HepG2 (cell line): Measurements from ENCODE around the gene JOSD1. TPM values are rescaled to one million over a fixed set of nuclear protein-coding genes. Genes with fewer than 3 reads are reported as not detected.

ENCODE experiments used
- ATAC-seq: fragments of 200-7000 bp; cut with Tn5 transposase; 3 replicates; pipeline ENCODE4 v1.9.1; 2020; ENCODE audit warnings: mild to moderate bottlenecking, moderate library complexity
- BruUV-seq: library from RNA; stranded (reverse); fragments of 400-500 nt; replicated peaks from 2 replicates; lab custom pipeline; 2021; lab: Mats Ljungman, UMichigan
- CTCF ChIA-PET: fragments of 300-600 bp; formaldehyde crosslinking; extraction: SDS; loops from one replicate; lab custom pipeline; 2021; ENCODE audit warnings: low total read pairs, inconsistent platforms, low intra/inter-chr PET ratio; lab: Yijun Ruan, JAX
- POLR2A ChIA-PET: fragments of 350-600 bp; sonication (Branson Sonifier 250); formaldehyde crosslinking; loops from one replicate; lab custom pipeline; 2020; ENCODE audit warnings: antibody characterized with exemption, inconsistent platforms; lab: Yijun Ruan, JAX
- DNase-seq: peaks from one replicate; pipeline ENCODE4 v3.0.0-alpha.2; 2015; ENCODE audit warnings: low spot score
- FAIRE-seq: peaks from 3 replicates; lab custom pipeline; 2011; peaks lifted over from hg19 to GRCh38; lab: Jason Lieb, UNC
- H2AFZ ChIP-seq: one replicate; pipeline ENCODE4 v1.6.1; 2011; ENCODE audit warnings: low read length, inconsistent platforms
- H3K27ac ChIP-seq: fragments of 300-600 bp; 3 replicates; pipeline ENCODE4 v1.8.0; 2011; ENCODE audit warnings: mixed run types, mild to moderate bottlenecking, mixed read lengths, low read length, inconsistent platforms; ENCODE audit not compliant: insufficient read depth; ENCODE audit errors: extremely low read length
- H3K27me3 ChIP-seq, 2 experiments: fragments of 200-600 bp in 1 of 2; 2 replicates in 1 of 2; 3 replicates in 1 of 2; pipeline versions ENCODE4 v1.6.0 to v1.8.0; 2011; ENCODE audit warnings: low read length in 2 of 2, mild to moderate bottlenecking in 2 of 2, moderate library complexity in 2 of 2, inconsistent platforms in 1 of 2; ENCODE audit not compliant: insufficient read depth in 2 of 2, control insufficient read depth in 1 of 2
- H3K36me3 ChIP-seq, 2 experiments: fragments of 200-600 bp in 1 of 2; replicated peaks in 1 of 2; 2 replicates in 1 of 2; 3 replicates in 1 of 2; pipeline versions ENCODE4 v1.5.1 to v1.8.0; 2011; ENCODE audit warnings: low read length in 2 of 2, inconsistent platforms in 1 of 2; ENCODE audit not compliant: insufficient read depth in 2 of 2, control insufficient read depth in 1 of 2
- H3K4me1 ChIP-seq: 2 replicates; pipeline ENCODE4 v1.5.1; 2012; ENCODE audit warnings: low read length, inconsistent platforms; ENCODE audit not compliant: insufficient read depth
- H3K4me2 ChIP-seq: 2 replicates; pipeline ENCODE4 v1.6.0; 2011; ENCODE audit warnings: low read depth, low read length, inconsistent platforms
- H3K4me3 ChIP-seq, 3 experiments: fragments of 200-600 bp in 1 of 3; sonication (generic), shearing (Covaris generic) in 1 of 3; replicated peaks in 1 of 3; 2 replicates each; pipeline ENCODE4 v1.5.1; 2011 to 2016; ENCODE audit warnings: low read length in 3 of 3, inconsistent platforms in 2 of 3, low read depth in 2 of 3, mild to moderate bottlenecking in 2 of 3, control low read depth in 1 of 3, mixed read lengths in 1 of 3; ENCODE audit not compliant: insufficient read depth in 1 of 3
- H3K79me2 ChIP-seq: one replicate; pipeline ENCODE4 v1.6.1; 2011; ENCODE audit warnings: low read length, inconsistent platforms; ENCODE audit not compliant: insufficient read depth
- H3K9ac ChIP-seq: 2 replicates; pipeline ENCODE4 v1.6.0; 2011; ENCODE audit warnings: mild to moderate bottlenecking, low read depth, low read length, inconsistent platforms; ENCODE audit not compliant: insufficient read depth
- H3K9me3 ChIP-seq: 2 replicates; pipeline ENCODE4 v1.5.1; 2012; ENCODE audit warnings: mild to moderate bottlenecking, low read length
- H4K20me1 ChIP-seq: 2 replicates; pipeline ENCODE4 v1.6.0; 2011; ENCODE audit warnings: inconsistent platforms, mild to moderate bottlenecking, low read length, moderate library complexity; ENCODE audit not compliant: insufficient read depth
- AHR ChIP-seq: IDR thresholded peaks from 2 replicates; pipeline ENCODE4 v1.6.1; 2018; ENCODE audit warnings: missing genetic modification reagents, missing compliant biosample characterization
- GATAD2A ChIP-seq: IDR thresholded peaks from 2 replicates; pipeline ENCODE4 v1.6.1; 2016
- IKZF4 ChIP-seq: sonication (generic); formaldehyde crosslinking; IDR thresholded peaks from 2 replicates; pipeline ENCODE4 v1.5.1; 2020; ENCODE audit warnings: borderline replicate concordance, mild to moderate bottlenecking, low read depth, missing genetic modification reagents; ENCODE audit errors: not compliant biosample characterization
- JUND ChIP-seq: sonication (generic); formaldehyde crosslinking; IDR thresholded peaks from 2 replicates; pipeline ENCODE4 v1.8.0; 2022; ENCODE audit warnings: mild to moderate bottlenecking, missing genetic modification reagents
- TBL1XR1 ChIP-seq: fragments of 150-350 bp; IDR thresholded peaks from 2 replicates; pipeline ENCODE4 v1.6.1; 2014; ENCODE audit warnings: borderline replicate concordance, low read length; ENCODE audit not compliant: partially characterized antibody
- TFDP1 ChIP-seq: IDR thresholded peaks from 2 replicates; pipeline ENCODE4 v1.6.1; 2016; ENCODE audit warnings: missing compliant biosample characterization, missing genetic modification reagents, borderline replicate concordance
- ZFY ChIP-seq: sonication (generic); formaldehyde crosslinking; IDR thresholded peaks from 2 replicates; pipeline ENCODE4 v1.4.0; 2020; ENCODE audit warnings: missing genetic modification reagents
- ZMYM3 ChIP-seq: sonication (generic); formaldehyde crosslinking; IDR thresholded peaks from 2 replicates; pipeline ENCODE4 v1.5.1; 2020; ENCODE audit warnings: mild to moderate bottlenecking, missing genetic modification reagents
- ZNF230 ChIP-seq: sonication (generic); formaldehyde crosslinking; IDR thresholded peaks from 2 replicates; pipeline ENCODE4 v1.4.0; 2020; ENCODE audit warnings: mild to moderate bottlenecking, missing genetic modification reagents
- ZNF704 ChIP-seq: sonication (generic); formaldehyde crosslinking; IDR thresholded peaks from 2 replicates; pipeline ENCODE4 v1.8.1; 2023; ENCODE audit warnings: mild to moderate bottlenecking, inconsistent platforms, moderate library complexity, missing genetic modification reagents, borderline replicate concordance
- WGBS: methylation state at CpG from one replicate; pipeline ENCODE4 v1.1.6; 2017; ENCODE audit warnings: low lambda C conversion rate; 5-methylcytosine and 5-hydroxymethylcytosine counted together
- in situ Hi-C: cut with HindIII; loops from 2 replicates; pipeline ENCODE4 v1.10.0; 2017; ENCODE audit warnings: low pct_unique_long_range_greater_than_20kb; ENCODE audit not compliant: extremely low pct_ligation_motif_present
- intact Hi-C: fragments of 100-400 bp; cut with micrococcal nuclease; formaldehyde crosslinking; loops from one replicate; pipeline ENCODE4 v1.10.0; 2022; ENCODE audit not compliant: unreplicated experiment
- polyA plus RNA-seq, 8 experiments: library from polyadenylated mRNA; depleted of rRNA in 3 of 8; stranded (reverse) in 7 of 8; unstranded in 1 of 8; fragments of >200 nt; fragmentation: Illumina TruSeq in 4 of 8; extraction: Trizol in 4 of 8; gene quantifications; 2 replicates each; pipeline versions ENCODE4 v1.2.1 to v1.2.3, GENCODE V29; 2011 to 2016; ENCODE audit warnings: low read depth in 4 of 8, missing spikeins in 1 of 8, mixed read lengths in 1 of 8; ENCODE audit not compliant: insufficient read depth in 1 of 8
- total RNA-seq, 5 experiments: library from RNA; depleted of rRNA; stranded (reverse); fragments of >200 nt; fragmentation: Illumina TruSeq; extraction: Trizol; gene quantifications; 2 replicates each; pipeline ENCODE4 v1.2.3, GENCODE V29; 2016; ENCODE audit warnings: low read depth in 1 of 5
- TF ChIP-seq, protein P1 (sequence below): sonication (generic); formaldehyde crosslinking; IDR thresholded peaks from one replicate; pipeline ENCODE4 v1.5.1; 2020; ENCODE audit warnings: mild to moderate bottlenecking, missing genetic modification reagents; ENCODE audit errors: not compliant biosample characterization
- TF ChIP-seq, protein P2 (sequence below): sonication (generic); formaldehyde crosslinking; IDR thresholded peaks from 2 replicates; pipeline ENCODE4 v1.5.0; 2020; ENCODE audit warnings: mild to moderate bottlenecking, missing genetic modification reagents

Gene JOSD1
- total and polyA plus RNA-seq, 2 of the 13 experiments (the other 11 are each of a cell fraction or from before 2014, with no cell fraction given) = 31.7 to 38.4 TPM

- H3K4me2 ChIP-seq = no peak overlapping the region
- intact Hi-C loops (no loop called here), in situ Hi-C loops (no loop called here)
- H2AFZ ChIP-seq = no peak overlapping the region
- H3K4me3 ChIP-seq = no peak overlapping the region
- DNase-seq = no peak
- no peaks in the 10 kb centered on the region for H3K9me3 ChIP-seq
- ChIA-PET CTCF (no interaction called here), POLR2A (interaction anchor here (0.8 kb wide), 1 partner anchor 10 kb away, joined by 4 read pairs; the partner anchor contains the start of gene GTPBP1)
- H3K36me3 ChIP-seq = peaks cover 38 to 55% of the 10 kb centered on the region in 2 experiments
- no peak overlapping the region for H3K9ac ChIP-seq
- H3K79me2 ChIP-seq = peaks cover 55% of the 10 kb centered on the region
- no peak for FAIRE-seq
- H3K27me3 ChIP-seq = no peaks in the 10 kb centered on the region
- H3K27ac ChIP-seq = no peak overlapping the region
- ATAC-seq = no peak
- BruUV-seq = no TSS peak
- WGBS = 96% methylated on average over 9 of the region's 9 CpGs
- H4K20me1 ChIP-seq = peaks cover 51% of the 10 kb centered on the region
- H3K4me1 ChIP-seq = no peaks in the 10 kb centered on the region
- TF ChIP-seq JUND (CRISPR knock-in tag) (no peak), ZFY (no peak), ZNF704 (CRISPR knock-in tag) (no peak), TFDP1 (CRISPR knock-in tag) (no peak), AHR (CRISPR knock-in tag) (no peak), IKZF4 (CRISPR knock-in tag) (no peak), ZMYM3 (no peak), ZNF230 (CRISPR knock-in tag) (no peak), TBL1XR1 (no peak), GATAD2A (CRISPR knock-in tag) (no peak)
- TF ChIP-seq, protein P1, sequence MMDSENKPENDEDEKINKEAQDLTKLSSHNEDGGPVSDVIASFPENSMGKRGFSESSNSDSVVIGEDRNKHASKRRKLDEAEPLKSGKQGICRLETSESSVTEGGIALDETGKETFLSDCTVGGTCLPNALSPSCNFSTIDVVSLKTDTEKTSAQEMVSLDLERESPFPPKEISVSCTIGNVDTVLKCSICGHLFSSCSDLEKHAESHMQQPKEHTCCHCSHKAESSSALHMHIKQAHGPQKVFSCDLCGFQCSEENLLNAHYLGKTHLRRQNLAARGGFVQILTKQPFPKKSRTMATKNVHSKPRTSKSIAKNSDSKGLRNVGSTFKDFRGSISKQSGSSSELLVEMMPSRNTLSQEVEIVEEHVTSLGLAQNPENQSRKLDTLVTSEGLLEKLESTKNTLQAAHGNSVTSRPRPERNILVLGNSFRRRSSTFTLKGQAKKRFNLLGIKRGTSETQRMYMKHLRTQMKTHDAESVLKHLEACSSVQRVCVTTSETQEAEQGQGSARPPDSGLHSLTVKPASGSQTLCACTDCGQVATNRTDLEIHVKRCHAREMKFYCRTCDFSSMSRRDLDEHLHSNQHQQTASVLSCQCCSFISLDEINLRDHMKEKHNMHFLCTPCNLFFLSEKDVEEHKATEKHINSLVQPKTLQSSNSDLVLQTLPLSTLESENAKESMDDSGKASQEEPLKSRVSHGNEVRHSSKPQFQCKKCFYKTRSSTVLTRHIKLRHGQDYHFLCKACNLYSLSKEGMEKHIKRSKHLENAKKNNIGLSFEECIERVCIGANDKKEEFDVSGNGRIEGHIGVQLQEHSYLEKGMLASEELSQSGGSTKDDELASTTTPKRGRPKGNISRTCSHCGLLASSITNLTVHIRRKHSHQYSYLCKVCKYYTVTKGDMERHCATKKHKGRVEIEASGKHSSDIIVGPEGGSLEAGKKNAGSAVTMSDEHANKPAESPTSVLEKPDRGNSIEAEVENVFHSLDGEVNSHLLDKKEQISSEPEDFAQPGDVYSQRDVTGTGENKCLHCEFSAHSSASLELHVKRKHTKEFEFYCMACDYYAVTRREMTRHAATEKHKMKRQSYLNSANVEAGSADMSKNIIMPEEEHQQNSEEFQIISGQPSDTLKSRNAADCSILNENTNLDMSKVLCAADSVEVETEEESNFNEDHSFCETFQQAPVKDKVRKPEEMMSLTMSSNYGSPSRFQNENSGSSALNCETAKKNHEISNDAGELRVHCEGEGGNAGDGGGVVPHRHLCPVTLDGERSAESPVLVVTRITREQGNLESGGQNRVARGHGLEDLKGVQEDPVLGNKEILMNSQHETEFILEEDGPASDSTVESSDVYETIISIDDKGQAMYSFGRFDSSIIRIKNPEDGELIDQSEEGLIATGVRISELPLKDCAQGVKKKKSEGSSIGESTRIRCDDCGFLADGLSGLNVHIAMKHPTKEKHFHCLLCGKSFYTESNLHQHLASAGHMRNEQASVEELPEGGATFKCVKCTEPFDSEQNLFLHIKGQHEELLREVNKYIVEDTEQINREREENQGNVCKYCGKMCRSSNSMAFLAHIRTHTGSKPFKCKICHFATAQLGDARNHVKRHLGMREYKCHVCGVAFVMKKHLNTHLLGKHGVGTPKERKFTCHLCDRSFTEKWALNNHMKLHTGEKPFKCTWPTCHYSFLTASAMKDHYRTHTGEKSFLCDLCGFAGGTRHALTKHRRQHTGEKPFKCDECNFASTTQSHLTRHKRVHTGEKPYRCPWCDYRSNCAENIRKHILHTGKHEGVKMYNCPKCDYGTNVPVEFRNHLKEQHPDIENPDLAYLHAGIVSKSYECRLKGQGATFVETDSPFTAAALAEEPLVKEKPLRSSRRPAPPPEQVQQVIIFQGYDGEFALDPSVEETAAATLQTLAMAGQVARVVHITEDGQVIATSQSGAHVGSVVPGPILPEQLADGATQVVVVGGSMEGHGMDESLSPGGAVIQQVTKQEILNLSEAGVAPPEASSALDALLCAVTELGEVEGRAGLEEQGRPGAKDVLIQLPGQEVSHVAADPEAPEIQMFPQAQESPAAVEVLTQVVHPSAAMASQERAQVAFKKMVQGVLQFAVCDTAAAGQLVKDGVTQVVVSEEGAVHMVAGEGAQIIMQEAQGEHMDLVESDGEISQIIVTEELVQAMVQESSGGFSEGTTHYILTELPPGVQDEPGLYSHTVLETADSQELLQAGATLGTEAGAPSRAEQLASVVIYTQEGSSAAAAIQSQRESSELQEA (CRISPR knock-in tag) = no peak
- TF ChIP-seq, protein P2, sequence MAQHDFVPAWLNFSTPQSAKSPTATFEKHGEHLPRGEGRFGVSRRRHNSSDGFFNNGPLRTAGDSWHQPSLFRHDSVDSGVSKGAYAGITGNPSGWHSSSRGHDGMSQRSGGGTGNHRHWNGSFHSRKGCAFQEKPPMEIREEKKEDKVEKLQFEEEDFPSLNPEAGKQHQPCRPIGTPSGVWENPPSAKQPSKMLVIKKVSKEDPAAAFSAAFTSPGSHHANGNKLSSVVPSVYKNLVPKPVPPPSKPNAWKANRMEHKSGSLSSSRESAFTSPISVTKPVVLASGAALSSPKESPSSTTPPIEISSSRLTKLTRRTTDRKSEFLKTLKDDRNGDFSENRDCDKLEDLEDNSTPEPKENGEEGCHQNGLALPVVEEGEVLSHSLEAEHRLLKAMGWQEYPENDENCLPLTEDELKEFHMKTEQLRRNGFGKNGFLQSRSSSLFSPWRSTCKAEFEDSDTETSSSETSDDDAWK (CRISPR knock-in tag) = no peak
These were observed 14.5 kb upstream of the JOSD1 start for GRCh38 chr22:38715176-38715764.
